H9 (cell line): ENCODE measurements around the gene TMPRSS7. TPM values are rescaled to one million over a fixed set of nuclear protein-coding genes. Genes with fewer than 3 reads are reported as not detected.

Experiments
- DNase-seq: peaks from one replicate; pipeline ENCODE4 v3.0.0-alpha.2; 2017
- H2AFZ ChIP-seq: one replicate; pipeline ENCODE4 v1.6.1; 2013; ENCODE audit warnings: mild to moderate bottlenecking, low read length, control low read depth, moderate library complexity
- H2AK5ac ChIP-seq: 2 replicates; pipeline ENCODE4 v1.6.1; 2013; ENCODE audit warnings: low read length, control low read depth, mixed read lengths; ENCODE audit not compliant: insufficient read length
- H2BK120ac ChIP-seq: one replicate; pipeline ENCODE4 v1.6.1; 2013; ENCODE audit warnings: low read depth, mild to moderate bottlenecking, low read length, control low read depth, inconsistent platforms; ENCODE audit not compliant: poor library complexity, severe bottlenecking
- H2BK12ac ChIP-seq: 2 replicates; pipeline ENCODE4 v1.6.1; 2013; ENCODE audit warnings: low read length, control low read depth, mixed read lengths, low read depth; ENCODE audit not compliant: insufficient read length
- H2BK15ac ChIP-seq: 2 replicates; pipeline ENCODE4 v1.6.1; 2013; ENCODE audit warnings: low read depth, low read length, control low read depth
- H2BK20ac ChIP-seq: one replicate; pipeline ENCODE4 v1.6.1; 2013; ENCODE audit warnings: low read depth, mild to moderate bottlenecking, low read length, control low read depth, inconsistent platforms; ENCODE audit not compliant: poor library complexity, severe bottlenecking
- H2BK5ac ChIP-seq: 2 replicates; pipeline ENCODE4 v1.6.1; 2013; ENCODE audit warnings: low read length, control low read depth, mixed read lengths; ENCODE audit not compliant: insufficient read length
- H3K14ac ChIP-seq: 2 replicates; pipeline ENCODE4 v1.6.1; 2013; ENCODE audit warnings: low read length, control low read depth; ENCODE audit not compliant: insufficient read depth
- H3K18ac ChIP-seq: 2 replicates; pipeline ENCODE4 v1.6.1; 2013; ENCODE audit warnings: low read depth, mild to moderate bottlenecking, mixed read lengths, low read length, control low read depth; ENCODE audit not compliant: insufficient read length
- H3K23ac ChIP-seq: 2 replicates; pipeline ENCODE4 v1.6.1; 2013; ENCODE audit warnings: low read length, control low read depth, mixed read lengths, low read depth; ENCODE audit not compliant: insufficient read length
- H3K23me2 ChIP-seq: 2 replicates; pipeline ENCODE4 v1.6.1; 2013; ENCODE audit warnings: low read depth, mild to moderate bottlenecking, mixed read lengths, low read length, control low read depth; ENCODE audit not compliant: insufficient read length, poor library complexity, severe bottlenecking
- H3K27ac ChIP-seq: 2 replicates; pipeline ENCODE4 v1.5.1; 2013; ENCODE audit warnings: low read length, control low read depth, mixed read lengths, low read depth; ENCODE audit not compliant: insufficient read length
- H3K27me3 ChIP-seq: 2 replicates; pipeline ENCODE4 v1.6.1; 2013; ENCODE audit warnings: low read length, control low read depth, inconsistent platforms; ENCODE audit not compliant: insufficient read depth
- H3K4ac ChIP-seq: 2 replicates; pipeline ENCODE4 v1.6.1; 2013; ENCODE audit warnings: low read depth, mild to moderate bottlenecking, control low read depth, inconsistent platforms, low read length, moderate library complexity
- H3K4me1 ChIP-seq: 2 replicates; pipeline ENCODE4 v1.6.1; 2013; ENCODE audit warnings: low read length, control low read depth, inconsistent platforms; ENCODE audit not compliant: insufficient read depth
- H3K4me2 ChIP-seq: 2 replicates; pipeline ENCODE4 v1.6.1; 2013; ENCODE audit warnings: low read length, control low read depth, mixed read lengths; ENCODE audit not compliant: insufficient read length, insufficient read depth
- H3K56ac ChIP-seq: 2 replicates; pipeline ENCODE4 v1.6.1; 2013; ENCODE audit warnings: low read depth, mild to moderate bottlenecking, mixed read lengths, low read length, control low read depth; ENCODE audit not compliant: insufficient read length
- H3K79me1 ChIP-seq: 2 replicates; pipeline ENCODE4 v1.6.1; 2013; ENCODE audit warnings: low read depth, mild to moderate bottlenecking, moderate library complexity, low read length, control low read depth, inconsistent platforms; ENCODE audit not compliant: insufficient read depth, poor library complexity, severe bottlenecking
- H3K79me2 ChIP-seq: 2 replicates; pipeline ENCODE4 v1.6.1; 2013; ENCODE audit warnings: low read length, control low read depth, inconsistent platforms; ENCODE audit not compliant: insufficient read depth
- H3K9ac ChIP-seq: 2 replicates; pipeline ENCODE4 v1.6.1; 2013; ENCODE audit warnings: low read length, control low read depth, mixed read lengths; ENCODE audit not compliant: insufficient read length; ENCODE audit errors: extremely low read depth
- H3K9me3 ChIP-seq: one replicate; pipeline ENCODE4 v1.6.1; 2013; ENCODE audit warnings: low read depth, low read length, inconsistent platforms; ENCODE audit not compliant: control insufficient read depth
- H3T11ph ChIP-seq: one replicate; pipeline ENCODE4 v1.6.1; 2013; ENCODE audit warnings: mild to moderate bottlenecking, low read length, control low read depth, inconsistent platforms
- H4K20me1 ChIP-seq: one replicate; pipeline ENCODE4 v1.6.1; 2013; ENCODE audit not compliant: control insufficient read depth, insufficient read length, insufficient read depth
- H4K5ac ChIP-seq: 2 replicates; pipeline ENCODE4 v1.6.1; 2013; ENCODE audit warnings: low read depth, mild to moderate bottlenecking, mixed read lengths, low read length, control low read depth; ENCODE audit not compliant: insufficient read length
- H4K8ac ChIP-seq: replicated peaks from 2 replicates; pipeline ENCODE4 v1.6.1; 2013; ENCODE audit warnings: low read length, control low read depth, mixed read lengths, low read depth; ENCODE audit not compliant: insufficient read length
- H4K91ac ChIP-seq: 2 replicates; pipeline ENCODE4 v1.6.1; 2013; ENCODE audit warnings: low read depth, mild to moderate bottlenecking, moderate library complexity, mixed read lengths, low read length, control low read depth; ENCODE audit not compliant: insufficient read length
- H3K27ac Mint-ChIP-seq, 3 experiments: 2 replicates in 2 of 3; 3 replicates in 1 of 3; pipeline ENCODE4 v1.8.0; 2020 to 2021; ENCODE audit warnings: mixed read lengths in 3 of 3, mild to moderate bottlenecking in 1 of 3, moderate library complexity in 1 of 3
- H3K27me3 Mint-ChIP-seq: 2 replicates; pipeline ENCODE4 v1.8.0; 2021; ENCODE audit warnings: low read depth, mild to moderate bottlenecking, moderate library complexity, mixed read lengths
- H3K36me3 Mint-ChIP-seq, 3 experiments: 2 replicates in 2 of 3; 3 replicates in 1 of 3; pipeline ENCODE4 v1.8.0; 2020 to 2021; ENCODE audit warnings: low read depth in 3 of 3, mixed read lengths in 3 of 3; ENCODE audit not compliant: insufficient read depth in 1 of 3
- H3K4me1 Mint-ChIP-seq, 2 experiments: 2 replicates each; pipeline ENCODE4 v1.8.0; 2020; ENCODE audit warnings: mixed read lengths in 2 of 2
- H3K4me3 Mint-ChIP-seq, 2 experiments: 2 replicates in 1 of 2; 3 replicates in 1 of 2; pipeline ENCODE4 v1.8.0; 2020 to 2021; ENCODE audit warnings: mild to moderate bottlenecking in 2 of 2, mixed read lengths in 2 of 2, moderate library complexity in 1 of 2
- H3K9me3 Mint-ChIP-seq, 2 experiments: 2 replicates in 1 of 2; 3 replicates in 1 of 2; pipeline ENCODE4 v1.8.0; 2020; ENCODE audit warnings: mild to moderate bottlenecking in 2 of 2, mixed read lengths in 2 of 2, moderate library complexity in 1 of 2
- WGBS: extraction: QIAGEN DNeasy Blood & Tissue Kit; methylation state at CpG from one replicate; pipeline ENCODE4 v1.1.7; 2013; ENCODE audit warnings: missing lambda C conversion rate, low lambda C conversion rate, mixed read lengths; ENCODE audit not compliant: insufficient read length; ENCODE audit errors: extremely low coverage; 5-methylcytosine and 5-hydroxymethylcytosine counted together
- total RNA-seq: library from RNA; stranded (reverse); gene quantifications from 2 replicates; pipeline ENCODE4 v1.2.1, GENCODE V29; 2021
- TF ChIP-seq, protein P1 (sequence below): fragments of 200-600 bp; sonication (generic); conservative IDR thresholded peaks from 3 replicates; pipeline ENCODE4 v1.8.0; 2021; ENCODE audit warnings: antibody characterized with exemption, mild to moderate bottlenecking

Gene TMPRSS7
- total RNA-seq, 1 experiment from 2014 or later = not detected

- Histone ChIP-seq H3K23me2 (no peaks in the 10 kb centered on the region), H4K20me1 (no peaks in the 10 kb centered on the region), H3K27me3 (no peaks in the 10 kb centered on the region), H2AK5ac (no peak overlapping the region), H3K4me1 (peaks cover 4% of the 10 kb centered on the region; the same call in 1 of the 2 replicates), H3K18ac (no peak overlapping the region), H2BK20ac (no peak overlapping the region), H2BK12ac (no peak overlapping the region), H3K27ac (no peak overlapping the region), H4K5ac (no peak overlapping the region), H2AFZ (no peak overlapping the region), H3K14ac (no peak overlapping the region), H3K4me2 (no peak overlapping the region), H4K91ac (no peak overlapping the region), H3K4ac (no peak overlapping the region), H2BK15ac (no peak overlapping the region), H3K9ac (no peak overlapping the region), H2BK120ac (no peak overlapping the region), H3K79me2 (no peaks in the 10 kb centered on the region), H3K23ac (no peak overlapping the region), H4K8ac (no peak overlapping the region), H2BK5ac (no peak overlapping the region), H3K9me3 (no peaks in the 10 kb centered on the region), H3K56ac (no peak overlapping the region), H3T11ph (no peak overlapping the region), H3K79me1 (no peaks in the 10 kb centered on the region)
- TF ChIP-seq, protein P1, sequence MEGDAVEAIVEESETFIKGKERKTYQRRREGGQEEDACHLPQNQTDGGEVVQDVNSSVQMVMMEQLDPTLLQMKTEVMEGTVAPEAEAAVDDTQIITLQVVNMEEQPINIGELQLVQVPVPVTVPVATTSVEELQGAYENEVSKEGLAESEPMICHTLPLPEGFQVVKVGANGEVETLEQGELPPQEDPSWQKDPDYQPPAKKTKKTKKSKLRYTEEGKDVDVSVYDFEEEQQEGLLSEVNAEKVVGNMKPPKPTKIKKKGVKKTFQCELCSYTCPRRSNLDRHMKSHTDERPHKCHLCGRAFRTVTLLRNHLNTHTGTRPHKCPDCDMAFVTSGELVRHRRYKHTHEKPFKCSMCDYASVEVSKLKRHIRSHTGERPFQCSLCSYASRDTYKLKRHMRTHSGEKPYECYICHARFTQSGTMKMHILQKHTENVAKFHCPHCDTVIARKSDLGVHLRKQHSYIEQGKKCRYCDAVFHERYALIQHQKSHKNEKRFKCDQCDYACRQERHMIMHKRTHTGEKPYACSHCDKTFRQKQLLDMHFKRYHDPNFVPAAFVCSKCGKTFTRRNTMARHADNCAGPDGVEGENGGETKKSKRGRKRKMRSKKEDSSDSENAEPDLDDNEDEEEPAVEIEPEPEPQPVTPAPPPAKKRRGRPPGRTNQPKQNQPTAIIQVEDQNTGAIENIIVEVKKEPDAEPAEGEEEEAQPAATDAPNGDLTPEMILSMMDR = no peak
- Mint-ChIP-seq H3K27ac (no peak overlapping the region), H3K9me3 (no peaks in the 10 kb centered on the region), H3K27me3 (no peaks in the 10 kb centered on the region), H3K4me3 (no peak overlapping the region), H3K36me3 (no peaks in the 10 kb centered on the region), H3K4me1 (peaks cover 30% of the 10 kb centered on the region in 2 experiments)
- WGBS = no CpG with 5 or more reads among the region's 1 CpG
- no peak for DNase-seq
These were observed 18.7 kb downstream of the TMPRSS7 start for GRCh38 chr3:112053229-112053628.
